HFFc6 (cell line): ENCODE measurements around the gene CLN6. TPM values are rescaled to one million over a fixed set of nuclear protein-coding genes. Genes with fewer than 3 reads are reported as not detected.
"Not testable (repeated sequence)": the region's sequence is repeated elsewhere in the genome, so short reads cannot be mapped to it uniquely, and the experiment has no call there.

Experiments
- DNase-seq: peaks from one replicate; pipeline ENCODE4 v3.0.0-alpha.2; 2018
- H3K27ac Mint-ChIP-seq: 2 replicates; pipeline ENCODE4 v1.8.0; 2020; ENCODE audit warnings: mild to moderate bottlenecking, mixed read lengths
- H3K27me3 Mint-ChIP-seq: 2 replicates; pipeline ENCODE4 v1.8.0; 2021; ENCODE audit warnings: mild to moderate bottlenecking, moderate library complexity, mixed read lengths; ENCODE audit not compliant: insufficient read depth
- H3K36me3 Mint-ChIP-seq: 2 replicates; pipeline ENCODE4 v1.8.0; 2021; ENCODE audit warnings: low read depth, mixed read lengths
- H3K4me1 Mint-ChIP-seq: 2 replicates; pipeline ENCODE4 v1.8.0; 2020; ENCODE audit warnings: low read depth, mixed read lengths
- H3K4me3 Mint-ChIP-seq: 2 replicates; pipeline ENCODE4 v1.8.0; 2020; ENCODE audit warnings: mild to moderate bottlenecking, moderate library complexity, mixed read lengths
- H3K9me3 Mint-ChIP-seq: 2 replicates; pipeline ENCODE4 v1.8.0; 2020; ENCODE audit warnings: mild to moderate bottlenecking, mixed read lengths
- total RNA-seq, 6 experiments: library from RNA; stranded (reverse); fragmentation: NEBNext Ultra II Directional; extraction: Animal tissue kit (Norgen Biotek cat#: 25700); gene quantifications; 2 replicates in 1 of 6; 3 replicates in 5 of 6; pipeline ENCODE4 v1.2.3, GENCODE V29; 2021
- TF ChIP-seq, protein P1 (sequence below): fragments of 200-600 bp; sonication (generic); IDR thresholded peaks from 2 replicates; pipeline ENCODE4 v1.5.0; 2021; ENCODE audit warnings: antibody characterized with exemption, mild to moderate bottlenecking

The CLN6 gene
- total RNA-seq, 6 experiments from 2014 or later: 26.0 to 45.0 (median 37.1) TPM

- H3K9me3 Mint-ChIP-seq: no peaks in the 10 kb centered on the region
- no peak overlapping the region for H3K4me3 Mint-ChIP-seq
- TF ChIP-seq, protein P1, sequence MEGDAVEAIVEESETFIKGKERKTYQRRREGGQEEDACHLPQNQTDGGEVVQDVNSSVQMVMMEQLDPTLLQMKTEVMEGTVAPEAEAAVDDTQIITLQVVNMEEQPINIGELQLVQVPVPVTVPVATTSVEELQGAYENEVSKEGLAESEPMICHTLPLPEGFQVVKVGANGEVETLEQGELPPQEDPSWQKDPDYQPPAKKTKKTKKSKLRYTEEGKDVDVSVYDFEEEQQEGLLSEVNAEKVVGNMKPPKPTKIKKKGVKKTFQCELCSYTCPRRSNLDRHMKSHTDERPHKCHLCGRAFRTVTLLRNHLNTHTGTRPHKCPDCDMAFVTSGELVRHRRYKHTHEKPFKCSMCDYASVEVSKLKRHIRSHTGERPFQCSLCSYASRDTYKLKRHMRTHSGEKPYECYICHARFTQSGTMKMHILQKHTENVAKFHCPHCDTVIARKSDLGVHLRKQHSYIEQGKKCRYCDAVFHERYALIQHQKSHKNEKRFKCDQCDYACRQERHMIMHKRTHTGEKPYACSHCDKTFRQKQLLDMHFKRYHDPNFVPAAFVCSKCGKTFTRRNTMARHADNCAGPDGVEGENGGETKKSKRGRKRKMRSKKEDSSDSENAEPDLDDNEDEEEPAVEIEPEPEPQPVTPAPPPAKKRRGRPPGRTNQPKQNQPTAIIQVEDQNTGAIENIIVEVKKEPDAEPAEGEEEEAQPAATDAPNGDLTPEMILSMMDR: no peak
- peaks cover 5% of the 10 kb centered on the region for H3K27me3 Mint-ChIP-seq
- H3K27ac Mint-ChIP-seq: no peak overlapping the region
- no peaks in the 10 kb centered on the region for H3K4me1 Mint-ChIP-seq
- no peak for DNase-seq
- H3K36me3 Mint-ChIP-seq: no peaks in the 10 kb centered on the region
Observed at GRCh38 chr15:68203956-68204355, 25.6 kb downstream of the CLN6 start.

DNA sequence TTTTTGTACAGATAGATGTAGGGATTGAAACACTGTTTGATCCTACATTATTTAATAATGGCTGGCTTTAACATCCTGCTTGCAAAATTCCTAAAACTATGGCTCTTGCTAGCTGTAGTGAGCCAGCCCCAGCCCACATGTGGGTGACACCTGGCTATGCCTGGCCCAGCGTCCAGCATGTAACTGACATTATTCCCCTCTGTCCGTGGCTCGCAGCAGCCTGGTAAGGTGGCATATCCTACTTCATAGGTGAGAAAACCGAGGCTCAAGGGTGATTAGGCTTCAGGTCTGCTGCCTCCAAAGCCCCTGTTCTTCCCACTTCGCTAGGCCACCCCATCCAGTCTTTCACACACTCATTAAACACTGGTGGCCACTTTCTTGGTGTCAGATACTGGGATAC lies 26.0 kb downstream of the CLN6 start:
- no peaks in the 10 kb centered on the region for H3K4me1 Mint-ChIP-seq

GRCh38 chr15:68202994-68203393 lies 26.5 kb downstream of the CLN6 start:
- DNase-seq, H3K4me3 Mint-ChIP-seq, H3K27me3 Mint-ChIP-seq, H3K27ac Mint-ChIP-seq, H3K36me3 Mint-ChIP-seq, H3K4me1 Mint-ChIP-seq, H3K9me3 Mint-ChIP-seq: not testable (repeated sequence)

More for the DNA sequence above, 26.0 kb downstream of the CLN6 start:
- no peak for DNase-seq
- no peaks in the 10 kb centered on the region for H3K9me3 Mint-ChIP-seq
- no peak overlapping the region for H3K27ac Mint-ChIP-seq
- H3K27me3 Mint-ChIP-seq: peaks cover 5% of the 10 kb centered on the region
- TF ChIP-seq, protein P1: no peak
- no peaks in the 10 kb centered on the region for H3K36me3 Mint-ChIP-seq
- H3K4me3 Mint-ChIP-seq: no peak overlapping the region

DNA sequence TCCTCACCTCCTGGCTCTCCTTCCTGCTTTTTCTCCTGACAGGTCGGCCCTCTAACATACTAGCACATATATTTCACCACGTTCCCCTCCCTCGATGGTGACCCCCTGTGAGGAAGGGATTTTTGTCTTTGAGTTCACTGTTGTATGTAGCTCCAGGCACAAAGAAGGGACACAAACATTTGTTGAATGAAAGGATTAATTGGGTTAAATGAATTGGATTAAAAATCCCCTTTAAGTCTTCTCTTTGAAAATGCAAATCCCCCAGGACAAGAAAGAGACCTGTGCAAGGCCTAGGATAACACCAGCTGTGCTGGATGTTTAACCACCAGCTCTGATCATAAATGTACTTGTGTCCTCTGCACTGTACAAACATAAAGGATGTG lies 27.7 kb downstream of the CLN6 start:
- Mint-ChIP-seq H3K4me1 (no peaks in the 10 kb centered on the region), H3K27ac (no peak overlapping the region)

DNA sequence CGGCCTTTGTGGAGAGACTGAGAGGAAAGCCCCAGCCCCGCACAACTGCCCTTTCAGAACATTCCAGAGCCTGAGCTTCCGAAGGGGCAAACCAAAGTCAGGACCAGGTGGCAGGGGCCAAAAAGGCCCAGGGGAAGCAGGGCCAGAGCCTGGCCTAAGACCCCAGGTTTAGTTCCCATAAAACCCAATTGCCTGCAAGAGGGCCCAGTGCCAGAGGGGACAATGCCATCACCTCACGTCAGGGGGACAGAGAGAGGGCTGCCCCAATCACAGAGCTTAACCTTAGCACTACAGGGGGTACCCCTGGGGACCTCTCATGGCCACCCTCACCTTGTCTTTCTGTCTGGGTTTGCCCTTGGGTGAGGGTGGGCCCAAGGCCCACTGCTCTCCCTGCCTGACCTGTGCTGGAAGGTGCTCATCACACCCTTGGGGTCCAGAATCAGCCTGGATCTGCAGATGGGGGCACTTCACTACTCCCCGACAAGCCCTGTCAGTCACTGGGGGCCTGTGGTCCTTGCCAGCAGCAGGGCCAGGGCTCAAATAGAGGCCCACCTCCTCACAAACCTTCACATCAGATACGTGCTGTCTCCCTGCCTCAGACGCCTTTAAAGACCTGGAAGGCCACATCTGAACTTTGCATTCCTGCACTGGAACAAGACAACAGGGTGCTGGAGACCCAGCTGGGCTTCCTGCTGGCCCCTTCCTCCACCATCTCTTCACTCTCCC lies 28.2 kb downstream of the CLN6 start:
- H3K36me3 Mint-ChIP-seq: no peaks in the 10 kb centered on the region
- TF ChIP-seq, protein P1: no peak
- H3K9me3 Mint-ChIP-seq: no peaks in the 10 kb centered on the region
- no peak overlapping the region for H3K4me3 Mint-ChIP-seq
- no peaks in the 10 kb centered on the region for H3K4me1 Mint-ChIP-seq
- no peak for DNase-seq
- peaks cover 4% of the 10 kb centered on the region for H3K27me3 Mint-ChIP-seq
- no peak overlapping the region for H3K27ac Mint-ChIP-seq

More for the DNA sequence above, 27.7 kb downstream of the CLN6 start:
- TF ChIP-seq, protein P1: no peak
- Mint-ChIP-seq H3K27me3 (peaks cover 4% of the 10 kb centered on the region), H3K4me3 (no peak overlapping the region), H3K9me3 (no peaks in the 10 kb centered on the region), H3K36me3 (no peaks in the 10 kb centered on the region)
- DNase-seq: no peak

- H3K27ac Mint-ChIP-seq: no peak overlapping the region
- DNase-seq: no peak
- H3K9me3 Mint-ChIP-seq: no peaks in the 10 kb centered on the region
- no peaks in the 10 kb centered on the region for H3K4me1 Mint-ChIP-seq
- H3K4me3 Mint-ChIP-seq: no peak overlapping the region
- TF ChIP-seq, protein P1: no peak
- 0 out of 2 replicates have a peak, but pooled peaks cover 6% of the 10 kb centered on the region for H3K36me3 Mint-ChIP-seq
- peaks cover 4% of the 10 kb centered on the region for H3K27me3 Mint-ChIP-seq
Observed at GRCh38 chr15:68200016-68200861, 29.3 kb downstream of the CLN6 start.
